GM12892 (cell line): ENCODE data around the gene ZNF48.
A peak's percentile ranks its signal among the peaks of the same experiment; 100 is the strongest.

Experiments
- DNase-seq: peaks from one replicate; pipeline ENCODE4 v3.0.0; 2011; ENCODE audit not compliant: insufficient read length
- FAIRE-seq: peaks from 2 replicates; lab custom pipeline; 2011; peaks lifted over from hg19 to GRCh38; lab: Jason Lieb, UNC
- POLR2A ChIP-seq: IDR thresholded peaks from 2 replicates; pipeline ENCODE4 v1.6.1; 2011; ENCODE audit warnings: low read depth, low read length, control low read depth
- POLR2AphosphoS5 ChIP-seq: IDR thresholded peaks from 2 replicates; pipeline ENCODE4 v1.6.1; 2011; ENCODE audit warnings: low read depth, low read length, control low read depth
- TAF1 ChIP-seq: IDR thresholded peaks from 2 replicates; pipeline ENCODE4 v1.6.1; 2011; ENCODE audit warnings: low read depth, mild to moderate bottlenecking, control low read depth, low read length, borderline replicate concordance

ZNF48 gene

DNA sequence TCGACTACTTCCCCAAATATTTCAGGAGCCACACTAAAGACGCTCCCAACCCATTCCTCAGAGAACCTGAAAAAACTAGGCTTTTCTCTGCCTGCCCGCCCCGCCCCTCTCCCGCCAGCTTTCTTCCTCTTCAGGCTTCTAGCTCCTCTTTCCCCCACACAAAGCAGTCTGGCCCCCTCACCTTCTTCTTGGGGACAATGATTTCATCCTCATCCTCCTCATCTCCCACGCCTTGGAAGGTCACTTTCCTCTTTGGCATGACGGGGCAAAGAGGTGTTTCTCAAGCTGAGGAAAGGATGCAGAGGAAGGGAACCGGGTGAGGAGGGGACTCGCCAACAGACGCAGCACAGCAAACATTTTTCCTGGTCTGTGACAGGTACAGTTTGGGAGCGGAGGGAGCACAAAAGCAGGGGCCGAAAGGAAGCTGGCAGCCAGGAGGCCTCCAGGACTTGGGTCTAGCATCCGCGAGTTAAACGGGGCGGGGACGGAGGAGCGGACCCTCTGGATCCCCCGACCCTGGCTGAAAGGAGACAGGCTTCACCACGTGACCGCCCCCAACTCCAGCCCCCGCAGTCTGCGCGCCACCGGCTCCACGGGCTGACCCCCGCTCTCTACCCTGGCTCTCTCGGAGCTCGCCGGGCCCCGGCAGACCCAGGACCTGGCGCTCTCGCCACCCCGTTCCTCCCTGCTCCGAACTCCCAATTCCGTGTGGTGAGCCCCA, 40.6 kb upstream of the ZNF48 start:
- peak; percentile 17 for FAIRE-seq
- no peak for TF ChIP-seq TAF1
- no peak for TF ChIP-seq POLR2A
- no peak for TF ChIP-seq POLR2AphosphoS5

DNA sequence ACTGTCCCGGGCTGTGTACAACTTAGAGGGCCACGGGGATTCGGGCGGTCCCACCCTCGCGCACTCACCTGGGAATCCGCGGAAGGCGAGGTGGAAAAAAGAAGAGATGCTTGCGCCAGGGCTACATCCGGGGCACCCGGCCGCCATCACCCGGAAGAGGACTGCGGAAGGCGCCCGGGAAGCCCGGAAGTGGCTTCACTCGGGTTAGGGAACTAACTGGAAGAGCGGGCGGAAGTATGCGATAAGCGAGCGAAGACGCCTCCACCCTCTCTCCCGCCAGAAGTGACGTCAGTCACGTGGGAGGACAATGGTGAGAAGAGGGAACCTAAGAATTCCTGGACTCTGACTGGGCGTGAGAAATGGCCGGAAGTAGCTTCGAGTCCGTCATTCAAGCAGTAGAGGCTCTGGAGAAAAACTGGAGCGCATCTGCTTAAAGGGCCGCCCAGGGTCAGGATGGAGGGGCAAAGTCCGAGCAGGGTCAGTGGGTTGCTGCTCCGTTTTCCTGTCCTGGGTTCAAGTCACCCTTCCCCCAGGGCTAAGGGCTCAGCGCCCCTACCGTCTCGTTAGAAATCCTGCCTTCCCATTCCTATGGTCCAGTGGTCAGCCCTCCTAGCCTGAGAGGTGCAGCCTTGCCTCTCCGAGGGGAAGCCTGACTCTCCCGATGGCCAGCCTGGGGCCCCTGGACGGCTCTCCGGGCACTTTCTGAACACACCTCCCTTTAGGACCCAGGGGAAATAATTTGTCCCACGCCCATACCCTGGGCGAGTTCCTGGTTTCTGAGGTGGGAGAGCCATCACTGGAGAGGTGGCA, 39.9 kb upstream of the ZNF48 start, which contains the start of gene CD2BP2:
Gene CD2BP2, minus strand, starts transcription at position 165 of the 810 bp plus-strand sequence. CDS start 627 bp downstream, outside the sequence.
- DNase-seq (peak; percentile 91), FAIRE-seq (peak; percentile 98)
- TF ChIP-seq POLR2AphosphoS5 (peak; percentile 51; the same call in 1 of the 2 replicates), TAF1 (peak; percentile 96), POLR2A (peak; percentile 23)

More for the DNA sequence above, 40.6 kb upstream of the ZNF48 start:
- DNase-seq, result no peak

DNA sequence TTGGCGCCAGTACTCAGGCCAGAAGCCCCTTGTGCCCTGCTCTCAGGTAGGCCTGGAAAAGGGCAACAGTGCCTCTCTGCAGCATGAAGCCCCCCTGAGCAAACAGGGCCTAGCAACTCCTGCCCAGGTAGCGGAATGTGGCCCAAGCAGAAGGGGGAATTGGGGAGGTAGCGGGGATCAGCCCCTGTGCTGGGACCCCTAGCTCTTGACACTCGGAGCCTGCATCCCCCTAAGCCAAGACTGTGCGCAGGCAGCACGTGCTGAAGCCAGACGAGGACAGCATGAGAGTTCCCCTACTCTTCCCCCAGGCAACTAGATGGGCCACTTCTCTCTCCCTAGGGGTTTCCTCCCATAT, 39.3 kb upstream of the ZNF48 start:
- DNase-seq (no peak), FAIRE-seq (peak; percentile 66)
- no peak for TF ChIP-seq POLR2AphosphoS5
- no peak for TF ChIP-seq TAF1
- TF ChIP-seq POLR2A, result no peak; the same call in 1 of the 2 replicates

DNA sequence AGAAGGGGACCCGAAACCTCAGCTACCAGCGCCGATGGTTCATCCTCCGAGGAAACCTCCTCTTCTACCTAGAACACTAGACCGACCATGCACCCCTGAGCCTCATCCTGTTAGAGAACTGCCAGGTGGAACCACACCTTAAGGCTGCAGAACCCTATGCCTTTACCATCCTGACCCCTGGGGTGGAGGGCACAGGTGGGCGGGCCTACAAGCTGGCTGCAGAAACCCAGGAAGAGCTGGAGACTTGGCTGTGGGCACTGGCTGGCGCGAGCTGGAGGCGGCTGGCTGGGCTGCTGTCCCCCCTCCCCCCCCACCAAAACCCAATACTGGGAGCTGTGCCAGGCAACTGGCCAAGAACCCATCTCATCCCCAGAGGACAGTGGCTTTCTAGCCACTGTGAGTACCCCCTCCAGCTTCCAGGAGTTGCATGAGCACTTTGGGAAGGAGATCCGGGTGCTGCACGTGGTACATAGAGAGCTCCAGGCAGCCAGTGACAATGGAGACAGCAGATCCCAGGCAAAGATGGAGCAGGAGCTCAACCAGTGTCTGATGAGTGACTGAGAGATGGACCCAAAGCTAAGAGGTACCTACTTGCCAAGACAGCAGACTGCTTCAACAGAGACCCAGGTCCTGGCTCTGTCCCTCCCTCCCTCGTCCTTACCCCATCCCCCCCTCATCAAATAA, 38.7 kb upstream of the ZNF48 start:
- FAIRE-seq (no peak), DNase-seq (no peak)
- no peak for TF ChIP-seq POLR2A
- no peak for TF ChIP-seq TAF1
- TF ChIP-seq POLR2AphosphoS5, result no peak

DNA sequence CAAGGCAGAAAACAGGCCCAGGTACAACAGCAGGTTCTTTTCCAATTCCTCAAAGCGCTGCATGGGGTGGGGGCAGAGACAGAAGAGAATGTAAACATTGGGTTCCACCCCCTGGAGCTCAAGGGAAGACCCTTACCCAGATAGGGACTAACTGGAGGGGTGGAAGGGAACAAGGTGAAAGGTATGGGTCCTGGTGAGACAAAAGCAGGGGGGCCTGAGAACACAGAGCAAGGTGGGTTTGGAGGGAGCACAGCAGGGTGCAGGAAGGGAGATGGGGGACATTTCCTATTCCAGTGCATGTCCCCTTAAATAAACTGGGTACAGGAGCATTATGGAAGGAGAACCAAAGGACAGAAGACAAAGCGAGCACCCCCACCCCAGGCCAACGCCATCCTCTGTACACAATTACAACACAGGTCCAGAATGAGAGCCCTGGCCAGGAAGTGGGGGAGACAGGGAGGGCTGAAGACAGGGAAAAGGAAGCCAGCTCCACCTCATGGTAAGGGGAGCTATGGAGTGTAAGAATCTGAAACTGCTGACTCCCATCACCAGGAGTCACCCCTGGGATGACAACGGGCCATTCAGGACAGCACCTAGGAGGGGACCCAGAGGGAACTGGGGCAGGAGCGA, 38.0 kb upstream of the ZNF48 start:
- FAIRE-seq (no peak), DNase-seq (no peak)
- TF ChIP-seq TAF1 (no peak), POLR2AphosphoS5 (no peak), POLR2A (no peak)

DNA sequence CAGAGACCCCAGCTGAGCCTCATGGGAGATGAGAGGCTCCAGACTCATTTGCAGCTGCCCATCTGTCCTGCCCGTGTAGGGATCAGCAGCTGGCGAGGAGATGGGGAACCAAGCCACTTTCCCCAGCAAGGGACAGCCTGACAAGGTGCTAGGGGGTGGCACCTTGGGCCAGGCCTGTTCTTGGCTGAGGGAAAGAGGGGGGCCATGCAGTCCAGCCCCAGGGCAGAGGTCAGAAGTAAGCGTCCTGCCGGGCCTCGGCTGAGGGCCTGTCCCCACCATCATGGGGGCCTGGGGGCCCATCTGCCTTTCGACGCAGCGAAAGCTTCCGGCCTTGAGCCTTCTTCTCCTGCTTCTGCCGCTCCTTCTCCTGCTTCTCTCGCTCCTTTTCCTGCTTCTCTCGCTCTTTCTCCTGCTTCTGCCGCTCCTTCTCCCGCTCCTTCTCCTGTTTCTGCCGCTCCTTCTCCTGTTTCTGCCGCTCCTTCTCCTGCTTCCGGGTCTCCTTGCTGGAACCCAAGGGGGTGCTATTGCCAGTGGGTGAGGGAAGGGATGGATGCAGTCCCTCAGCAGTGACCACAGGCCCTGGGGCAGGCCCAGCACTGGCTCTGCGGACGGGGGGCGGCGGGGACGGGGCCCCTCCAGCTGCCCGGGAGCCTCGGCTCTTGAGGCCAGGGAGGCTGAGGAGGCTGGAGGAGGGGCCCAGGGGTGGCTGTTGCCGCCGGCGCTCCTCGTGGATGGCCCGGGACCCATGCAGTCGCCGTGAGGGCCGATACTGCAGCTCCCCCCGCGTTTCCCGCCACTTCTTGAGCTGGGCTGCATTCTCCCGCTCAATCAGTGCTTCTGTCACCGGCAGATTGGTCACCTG, 37.3 kb upstream of the ZNF48 start:
- no peak for DNase-seq
- FAIRE-seq, result no peak
- TF ChIP-seq POLR2A (no peak), POLR2AphosphoS5 (no peak), TAF1 (no peak)

DNA sequence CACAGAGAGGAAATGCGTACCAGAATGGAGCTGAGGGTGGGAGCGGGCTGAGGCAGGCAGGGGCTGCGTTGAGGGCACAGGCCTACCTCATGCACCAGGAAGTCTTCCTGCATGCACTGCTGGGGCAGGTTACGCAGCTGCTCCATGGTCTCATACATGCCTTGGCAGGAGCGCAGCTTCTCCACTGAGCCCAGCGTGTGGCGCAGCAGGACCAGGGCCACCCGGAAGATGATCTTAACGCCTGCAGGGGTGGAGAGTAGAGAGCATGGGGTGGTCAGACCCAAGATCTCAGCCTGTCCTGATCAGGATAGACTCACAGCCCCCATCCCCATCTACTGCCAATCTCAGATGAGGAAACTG, 36.7 kb upstream of the ZNF48 start:
- TF ChIP-seq TAF1 (no peak), POLR2AphosphoS5 (no peak), POLR2A (no peak)
- no peak for FAIRE-seq
- no peak for DNase-seq

DNA sequence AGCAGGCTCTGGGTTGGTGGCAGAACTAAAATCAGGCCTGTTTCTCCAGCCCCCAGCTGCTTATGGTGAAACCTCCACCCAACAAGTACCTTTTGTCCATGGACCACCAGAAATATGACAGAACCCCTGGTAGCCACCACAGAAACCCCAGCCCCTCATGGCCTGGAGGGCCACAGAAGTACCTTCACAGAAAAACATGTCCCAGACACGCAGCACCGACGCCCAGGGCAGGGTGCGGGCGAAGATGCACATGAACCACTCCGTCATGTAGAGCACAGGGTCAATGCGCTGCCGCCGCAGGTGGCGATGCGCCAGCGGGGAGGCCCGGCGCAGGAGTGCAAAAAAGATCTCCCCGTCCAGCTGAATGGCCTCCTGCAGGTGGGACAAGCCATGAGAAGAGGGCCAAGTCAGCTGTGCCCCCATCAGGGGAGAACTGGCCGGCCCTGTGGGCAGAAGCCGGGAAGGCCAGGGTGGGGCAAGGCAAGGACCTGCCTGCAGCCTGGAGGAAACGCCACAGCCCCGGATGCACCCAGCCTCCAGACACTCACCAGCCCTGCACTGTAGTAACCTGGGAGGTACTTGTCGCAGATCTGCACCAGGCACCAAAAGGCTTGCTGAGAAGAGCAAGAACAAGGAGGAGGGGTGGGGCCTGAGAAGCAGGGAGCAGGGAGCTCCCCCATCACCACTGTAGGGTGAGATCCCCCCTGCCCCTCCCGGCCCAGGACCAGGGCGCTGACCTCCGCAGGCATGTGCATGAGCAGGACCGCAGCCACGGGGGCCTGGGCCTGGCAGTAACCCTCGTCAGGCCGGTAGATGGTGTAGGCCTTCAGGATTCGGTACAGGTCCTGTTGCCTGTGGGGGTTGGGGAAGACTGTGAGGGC, 36.0 kb upstream of the ZNF48 start:
- DNase-seq, result no peak
- TF ChIP-seq POLR2AphosphoS5 (no peak), TAF1 (no peak), POLR2A (no peak)
- FAIRE-seq, result no peak

DNA sequence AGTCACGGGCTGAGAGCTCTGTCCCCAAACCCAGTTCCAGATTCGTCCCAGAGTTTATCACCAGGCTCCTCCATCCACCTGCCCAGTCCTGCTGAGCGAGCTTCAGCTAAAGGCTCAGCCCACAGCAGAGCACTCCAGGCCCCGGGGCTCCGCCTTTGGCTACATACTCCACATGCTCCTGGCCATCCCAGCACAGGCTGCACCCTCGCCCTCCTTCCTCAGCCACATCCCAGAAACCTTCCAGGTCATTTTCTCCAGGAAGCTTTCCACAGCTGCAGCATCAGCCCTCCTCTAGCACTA, 35.4 kb upstream of the ZNF48 start:
- FAIRE-seq, result no peak
- no peak for TF ChIP-seq POLR2A
- no peak for TF ChIP-seq POLR2AphosphoS5
- TF ChIP-seq TAF1, result no peak

More for the DNA sequence above, 35.4 kb upstream of the ZNF48 start:
- no peak for DNase-seq
